ENCODE results near the gene BAHCC1.
A peak's percentile ranks its signal among the peaks of the same experiment; 100 is the strongest.

Gene BAHCC1

GRCh38 chr17:81482673-81483072 is 87.4 kb downstream of the BAHCC1 start:
- no peak for DNase-seq

- no peak for DNase-seq
Observed at GRCh38 chr17:81483085-81483861, 88.0 kb downstream of the BAHCC1 start.

DNA sequence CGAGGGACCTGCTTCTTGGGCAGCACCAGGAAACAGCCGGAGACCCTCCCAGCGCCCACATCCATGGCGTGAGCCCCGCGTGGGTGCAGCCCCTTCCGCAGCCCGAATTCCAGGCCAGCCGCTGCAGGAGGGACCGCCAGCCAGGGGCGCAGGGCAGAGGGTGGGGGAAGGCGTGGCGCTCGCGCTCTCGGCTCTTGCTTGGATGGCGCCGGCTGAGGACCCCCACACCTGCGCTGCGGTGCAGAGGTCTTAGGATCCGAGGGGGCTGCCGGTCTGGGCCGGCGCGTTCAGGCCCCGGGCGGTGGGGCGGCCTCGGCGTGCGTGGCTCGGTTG is 88.6 kb downstream of the BAHCC1 start:
- DNase-seq: no peak

DNA sequence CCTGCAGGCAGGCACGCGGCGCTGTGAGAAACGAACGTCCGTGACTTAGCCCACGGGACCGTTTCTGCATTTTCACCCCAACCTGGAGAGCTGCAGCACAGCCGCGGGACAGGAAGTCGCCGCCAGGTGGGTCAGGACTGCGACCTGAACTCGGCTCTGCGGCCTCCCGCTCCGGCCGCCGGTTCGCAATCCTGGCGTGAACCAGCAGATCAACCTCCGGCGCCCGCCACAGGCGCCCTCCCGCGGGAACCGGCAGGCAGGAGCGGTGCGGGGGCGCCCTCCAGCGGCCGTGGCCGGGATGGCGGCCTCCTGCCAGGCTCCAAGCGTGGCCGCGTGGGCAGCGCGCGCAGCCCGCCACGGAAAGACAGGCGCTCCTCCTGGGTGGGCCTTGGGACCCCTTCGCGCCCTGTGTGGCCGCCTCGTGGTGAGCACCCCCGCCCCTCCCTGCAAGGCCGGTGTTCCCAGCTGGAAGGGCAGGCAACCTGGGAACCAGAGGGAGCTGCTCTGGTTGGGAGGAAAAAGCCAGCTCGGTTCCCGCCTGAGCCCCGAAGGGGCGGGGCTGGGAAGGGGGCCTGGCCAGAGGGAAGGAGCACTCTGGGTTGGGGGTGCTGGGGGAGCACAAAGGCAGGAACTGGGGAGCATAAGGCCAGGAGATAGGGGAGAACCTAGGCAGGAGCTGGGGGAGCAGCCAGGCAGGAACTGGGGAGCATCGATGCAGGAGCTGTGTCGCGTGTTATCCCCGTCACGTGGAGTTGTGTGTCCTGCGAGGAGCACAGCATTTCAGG is 89.1 kb downstream of the BAHCC1 start:
- peak; percentile 81 to 90 for DNase-seq

DNA sequence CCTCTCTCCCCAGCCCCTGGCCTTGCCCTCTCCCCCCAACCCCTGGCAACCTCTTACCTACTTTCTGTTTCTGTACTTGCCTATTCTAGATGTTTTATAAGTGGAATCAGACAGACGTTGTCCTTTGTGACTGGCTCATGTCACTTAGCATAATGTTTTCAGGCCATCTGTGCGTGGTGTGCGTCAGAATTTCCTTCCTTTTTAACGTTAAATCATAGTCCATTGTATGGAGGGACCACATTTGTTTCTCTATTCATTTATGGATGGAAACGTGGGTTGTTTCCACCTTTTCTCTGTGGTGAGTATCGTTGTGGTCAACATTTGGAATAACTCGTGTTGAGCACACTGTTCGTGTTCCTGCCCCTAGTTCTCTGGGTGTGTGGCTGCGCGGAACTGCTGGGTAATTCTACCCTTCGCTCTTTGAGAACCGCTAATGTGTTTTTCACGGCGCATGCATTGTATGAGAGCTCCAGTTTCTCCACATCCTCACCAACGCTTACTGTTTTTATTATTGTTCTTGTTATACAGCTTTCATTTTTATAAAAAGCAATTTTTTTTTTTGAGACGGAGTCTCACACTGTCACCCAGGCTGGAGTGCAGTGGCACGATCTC is 91.0 kb downstream of the BAHCC1 start:
- DNase-seq: no peak

DNA sequence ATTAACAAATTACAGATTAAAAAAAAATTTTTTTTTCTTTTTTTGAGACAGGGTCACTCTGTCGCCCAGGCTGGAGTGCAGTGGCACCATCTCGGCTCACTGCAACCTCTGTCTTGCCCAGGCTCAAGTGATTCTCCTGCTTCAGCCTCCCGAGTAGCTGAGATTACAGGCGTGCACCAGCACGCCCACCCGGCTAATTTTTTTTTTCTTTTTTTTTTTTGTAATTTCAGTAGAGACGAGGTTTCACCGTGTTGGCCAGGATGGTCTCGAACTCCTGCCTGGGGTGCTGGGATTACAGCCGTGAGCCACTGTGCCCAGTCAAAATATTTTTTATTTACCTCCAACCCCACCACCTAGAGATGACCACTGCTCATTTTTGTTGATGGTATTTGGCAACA is 91.8 kb downstream of the BAHCC1 start:
- DNase-seq: no peak

GRCh38 chr17:81487487-81488275 is 92.4 kb downstream of the BAHCC1 start:
- DNase-seq: peak; percentile 75 to 86

DNA sequence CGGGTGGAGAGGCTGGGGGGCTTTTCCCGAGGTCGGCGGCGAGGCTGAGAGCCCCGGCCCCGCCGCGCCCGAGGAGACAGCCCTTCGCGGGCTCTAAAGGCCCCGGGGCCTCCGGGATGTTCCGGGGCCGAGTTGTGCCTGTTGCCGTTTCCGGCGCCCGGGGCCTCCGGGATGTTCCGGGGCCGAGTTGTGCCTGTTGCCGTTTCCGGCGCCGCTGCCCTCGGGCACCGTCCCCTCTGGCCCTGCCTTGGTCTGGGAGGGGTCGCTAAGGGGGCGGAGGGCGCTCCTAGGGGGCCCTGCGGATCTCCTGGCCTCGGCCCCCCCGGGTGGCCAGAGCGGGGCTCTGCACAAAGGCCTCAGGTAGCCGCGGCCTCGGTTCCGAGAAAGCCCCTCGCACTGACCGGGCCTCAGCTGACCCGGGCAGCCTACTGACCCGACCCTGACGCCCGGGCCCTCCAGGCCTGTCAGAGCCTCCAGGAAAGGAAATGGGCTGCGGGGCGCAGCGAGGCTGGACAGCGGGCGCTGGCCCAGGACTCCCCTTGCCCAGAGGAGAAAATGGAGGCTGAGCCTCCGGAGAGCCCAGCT is 93.1 kb downstream of the BAHCC1 start:
- DNase-seq: no peak

- no peak for DNase-seq
Observed at GRCh38 chr17:81489012-81489997, 94.0 kb downstream of the BAHCC1 start.

DNA sequence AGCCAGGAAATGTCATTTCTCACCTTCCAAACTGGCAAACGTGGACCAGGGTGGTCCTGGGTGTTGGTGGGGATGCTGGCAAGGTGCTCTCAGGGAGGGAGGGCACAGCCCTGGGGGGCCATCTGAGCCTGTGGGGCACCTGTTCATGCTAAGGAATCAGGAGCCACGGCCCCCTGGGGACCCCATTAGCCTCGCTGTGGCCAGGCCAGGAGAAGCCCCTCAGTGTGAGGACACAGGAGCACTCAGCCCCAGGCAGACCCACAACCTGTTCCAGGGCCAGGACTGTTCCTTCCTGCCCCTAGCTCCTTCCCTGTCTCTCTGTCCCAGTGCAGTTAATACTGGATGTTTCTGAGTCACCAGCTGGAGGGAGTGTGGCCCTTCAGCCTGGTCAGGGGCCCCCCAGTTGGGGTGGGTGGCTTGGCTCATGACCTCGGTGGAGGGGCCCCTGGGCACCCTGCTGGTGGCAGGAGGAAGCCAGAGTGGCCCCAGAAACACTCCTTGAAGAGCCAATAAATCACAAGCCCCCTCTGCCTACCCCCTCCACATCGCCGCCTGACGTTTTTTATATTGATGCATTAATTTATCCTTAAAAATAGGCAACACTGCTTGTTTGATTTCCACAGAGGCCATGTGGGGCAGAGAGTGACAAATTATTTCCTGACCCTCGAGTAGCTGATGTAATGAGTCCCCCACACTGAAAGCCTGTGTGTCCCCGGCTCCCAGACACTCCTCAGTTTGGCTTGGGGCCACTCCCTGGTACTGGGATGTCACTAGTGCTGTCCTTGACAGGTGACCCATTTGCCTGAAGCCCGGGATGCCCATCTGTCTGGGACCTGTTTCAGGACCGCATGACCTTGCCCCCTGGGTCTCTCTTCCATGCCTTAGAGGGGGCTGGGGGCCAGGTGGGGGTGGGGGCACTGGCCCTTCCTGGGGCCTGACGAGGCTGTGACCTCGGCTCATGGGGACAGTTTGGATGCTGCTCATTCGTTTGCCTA is 95.0 kb downstream of the BAHCC1 start:
- DNase-seq: no peak

DNA sequence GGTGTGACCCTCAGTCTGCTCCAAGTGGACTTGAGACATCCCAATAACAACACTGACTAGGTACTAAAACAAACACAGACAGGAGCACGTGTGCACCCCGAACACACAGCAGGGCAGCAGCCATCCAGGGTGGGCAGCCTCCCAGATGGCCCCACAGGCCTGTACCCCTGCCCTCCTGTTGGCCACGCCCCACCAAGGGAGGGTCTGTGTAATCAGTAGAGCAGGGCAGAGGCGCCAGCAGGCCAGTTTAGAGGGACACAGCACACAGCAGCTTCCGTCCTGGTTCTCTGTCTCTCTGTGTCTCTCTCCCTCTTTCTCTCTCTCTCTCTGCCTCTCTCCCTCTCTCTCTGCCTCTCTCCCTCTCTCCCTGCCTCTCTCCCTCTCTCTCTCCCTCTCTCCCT is 95.9 kb downstream of the BAHCC1 start:
- no peak for DNase-seq

DNA sequence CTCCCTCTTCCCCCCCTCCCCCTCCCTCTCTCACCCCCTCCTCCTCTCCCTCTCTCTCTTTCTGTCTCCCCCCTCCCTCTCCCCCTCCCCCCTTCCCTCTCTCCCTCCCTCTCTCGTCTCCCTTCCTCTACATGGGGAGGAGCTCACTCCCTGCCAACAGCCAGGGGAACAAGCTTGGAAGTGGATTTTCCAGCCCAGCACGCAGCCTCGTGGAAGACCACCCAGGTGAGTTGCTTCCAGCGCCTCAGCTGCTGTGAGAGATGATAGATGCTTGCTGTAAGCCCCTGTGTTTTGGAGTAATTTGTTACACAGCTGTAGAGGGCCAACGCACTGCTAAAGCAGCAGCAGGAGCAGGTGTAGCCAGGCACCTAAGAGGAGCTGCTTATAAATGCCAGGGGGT is 96.5 kb downstream of the BAHCC1 start:
- DNase-seq: no peak

- DNase-seq: no peak
Observed at GRCh38 chr17:81492202-81492601, 96.9 kb downstream of the BAHCC1 start.

DNA sequence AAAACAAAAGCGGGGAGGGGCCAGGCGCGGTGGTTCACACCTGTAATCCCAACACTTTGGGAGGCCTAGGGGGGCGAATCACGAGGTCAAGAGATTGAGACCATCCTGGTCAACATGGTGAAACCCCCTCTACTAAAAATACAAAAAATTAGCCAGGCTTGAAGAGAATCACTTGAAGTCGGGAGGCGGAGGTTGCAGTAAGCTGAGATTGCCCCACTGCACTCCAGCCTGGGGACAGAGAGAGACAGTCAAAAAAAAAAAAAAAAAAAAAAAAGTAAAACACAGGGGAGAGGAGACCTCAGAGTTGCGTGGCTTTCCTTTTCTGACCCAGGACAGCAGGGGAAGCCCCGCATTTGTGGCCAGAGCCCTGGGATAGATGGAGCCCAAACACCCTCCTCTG is 97.4 kb downstream of the BAHCC1 start:
- DNase-seq: no peak

GRCh38 chr17:81493198-81494038 is 98.2 kb downstream of the BAHCC1 start:
- no peak for DNase-seq

GRCh38 chr17:81494626-81495377 is 99.5 kb downstream of the BAHCC1 start:
- no peak for DNase-seq

DNA sequence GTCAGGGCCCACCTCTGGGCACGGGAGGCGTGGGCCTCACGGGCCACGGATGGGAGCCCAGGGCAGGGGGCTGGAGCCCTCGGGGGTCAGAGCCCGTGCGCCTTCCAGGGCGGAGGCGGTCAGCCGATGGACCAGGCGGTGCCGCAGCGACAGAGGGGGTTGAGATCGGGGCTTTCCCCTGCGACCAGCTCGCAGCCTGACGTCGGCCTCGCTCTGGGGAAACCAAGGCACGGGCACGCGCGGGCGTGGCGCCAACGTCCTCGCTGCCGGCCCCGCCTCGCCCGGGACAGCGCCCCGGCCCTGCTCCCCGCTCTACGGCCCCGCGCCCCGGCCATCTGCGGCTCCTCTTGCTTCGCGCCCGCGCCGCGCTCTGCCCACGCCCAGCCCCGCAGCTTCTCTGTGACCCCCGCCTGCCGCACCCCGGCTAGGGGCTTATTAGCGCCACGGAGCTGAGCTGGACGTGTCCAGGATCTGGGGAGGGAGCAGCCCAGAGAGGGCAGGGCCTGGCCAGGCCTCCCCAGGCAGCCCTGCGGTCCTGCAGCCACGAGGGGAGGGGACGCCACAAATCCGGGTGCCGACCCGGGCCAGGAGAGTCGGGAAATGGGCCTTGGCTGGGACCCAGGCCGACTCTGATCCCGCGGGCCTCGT is 103.8 kb downstream of the BAHCC1 start:
- DNase-seq: no peak

DNA sequence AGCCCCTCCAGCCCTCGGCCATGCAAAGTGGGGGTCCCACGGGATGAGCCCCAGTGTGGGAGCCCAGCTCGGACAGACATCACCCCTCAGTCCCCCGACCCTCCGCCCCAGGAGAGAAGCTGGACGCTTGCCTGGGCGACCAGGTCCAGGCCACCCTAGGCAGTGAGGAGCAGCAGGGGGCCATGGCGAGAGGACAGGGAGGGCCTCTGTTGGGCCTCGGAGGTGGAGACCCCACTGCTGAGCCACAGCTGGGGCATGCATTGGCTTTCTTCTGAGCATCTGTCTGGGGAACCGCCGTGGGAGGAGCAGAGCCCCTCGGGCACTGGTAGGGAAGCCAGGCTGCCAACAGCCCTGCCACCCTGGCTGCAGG is 104.3 kb downstream of the BAHCC1 start:
- no peak for DNase-seq
